NCI-H2107 treated with DMSO at 0.1 percent for 48 hours (cell line): ENCODE data around the gene GNB1L.

Experiments
- DNase-seq: peaks from one replicate; lab custom pipeline; 2025; ENCODE audit not compliant: unreplicated experiment; lab: John Stamatoyannopoulos, UW

GNB1L gene

DNA sequence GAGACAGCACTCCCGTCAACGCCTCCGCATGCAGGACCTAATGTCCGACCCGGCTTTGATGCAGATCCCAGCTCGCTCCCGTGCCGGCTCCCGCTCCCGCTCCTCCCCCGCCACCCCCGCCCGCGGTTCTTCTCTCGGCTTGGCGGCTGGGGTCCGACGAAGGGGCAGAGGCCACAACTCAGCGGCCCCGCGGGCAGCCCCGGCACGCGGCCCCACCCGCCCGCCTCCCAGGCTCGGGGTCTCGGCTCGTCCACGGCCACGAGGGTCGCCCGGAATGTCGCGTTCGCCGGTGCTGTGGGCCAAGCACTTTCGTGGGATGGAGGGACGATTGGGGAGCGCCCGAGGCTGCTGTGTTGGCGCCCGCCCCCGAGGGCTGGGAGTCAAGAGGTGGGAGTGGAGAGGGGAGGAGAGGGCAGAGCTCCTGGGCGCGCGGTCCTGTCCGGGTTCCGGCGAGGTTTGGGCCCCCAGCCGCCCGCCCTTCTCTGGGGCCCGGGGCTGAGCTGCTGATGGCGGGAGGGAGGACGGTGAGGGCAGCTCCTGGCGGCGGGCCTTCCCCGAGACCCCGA is 99.4 kb downstream of the GNB1L start:
- DNase-seq: no peak

DNA sequence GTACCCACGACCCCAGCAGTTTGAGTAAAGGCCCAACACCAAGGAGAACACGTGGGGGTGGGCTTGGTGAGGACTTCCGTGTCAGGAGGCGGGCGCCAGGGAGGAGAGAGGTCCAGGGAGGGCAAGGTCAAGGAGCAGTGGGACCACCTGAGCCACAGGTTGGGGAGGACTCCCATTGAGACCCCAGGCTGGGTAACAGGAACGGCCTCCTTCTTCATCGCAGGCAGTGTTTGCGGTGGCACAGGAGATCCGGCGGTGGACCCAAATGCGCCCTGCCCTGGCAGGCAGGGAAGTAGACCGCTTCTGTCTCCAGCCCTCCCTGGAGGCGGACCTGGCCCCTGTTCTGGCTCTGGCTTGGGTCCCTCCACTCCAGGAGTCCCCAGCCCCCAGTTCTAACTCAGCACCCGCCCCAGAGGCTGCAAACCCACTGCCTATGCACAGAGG is 100.0 kb downstream of the GNB1L start:
- no peak for DNase-seq

DNA sequence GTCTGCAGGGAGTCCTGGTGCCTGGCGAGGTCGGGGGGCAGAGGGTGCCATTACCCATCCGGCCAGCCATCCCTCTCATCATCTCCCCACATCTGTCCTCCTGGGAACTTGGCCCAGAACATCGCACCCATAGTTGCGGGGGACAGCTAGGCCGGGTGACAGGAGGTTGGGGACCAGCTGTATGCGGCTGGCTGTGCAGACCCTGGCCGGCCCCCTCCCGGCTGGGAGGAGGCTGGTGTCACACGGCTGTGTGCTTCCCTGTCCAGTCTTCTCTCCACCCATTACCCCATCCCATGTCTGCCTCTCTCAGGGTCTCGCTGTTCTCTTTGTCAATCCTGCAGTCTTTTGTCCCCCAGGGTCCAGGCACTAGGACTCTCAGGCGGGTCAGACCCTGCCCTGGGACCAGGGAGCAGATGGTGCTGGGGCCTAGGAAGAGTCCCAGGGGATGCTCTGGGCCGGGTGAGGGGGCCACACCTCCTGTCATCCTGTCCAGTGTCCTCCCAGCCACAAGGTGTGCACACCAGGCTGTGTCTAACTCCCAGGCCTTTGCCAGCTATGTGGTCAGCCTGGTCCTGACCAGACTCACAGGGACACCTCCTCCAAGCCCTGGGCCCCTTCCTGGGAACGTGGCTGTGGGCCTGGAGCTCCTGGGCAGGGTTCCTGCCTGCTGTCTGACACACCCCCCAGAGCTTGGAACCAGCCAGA is 100.5 kb downstream of the GNB1L start:
- DNase-seq: no peak

DNA sequence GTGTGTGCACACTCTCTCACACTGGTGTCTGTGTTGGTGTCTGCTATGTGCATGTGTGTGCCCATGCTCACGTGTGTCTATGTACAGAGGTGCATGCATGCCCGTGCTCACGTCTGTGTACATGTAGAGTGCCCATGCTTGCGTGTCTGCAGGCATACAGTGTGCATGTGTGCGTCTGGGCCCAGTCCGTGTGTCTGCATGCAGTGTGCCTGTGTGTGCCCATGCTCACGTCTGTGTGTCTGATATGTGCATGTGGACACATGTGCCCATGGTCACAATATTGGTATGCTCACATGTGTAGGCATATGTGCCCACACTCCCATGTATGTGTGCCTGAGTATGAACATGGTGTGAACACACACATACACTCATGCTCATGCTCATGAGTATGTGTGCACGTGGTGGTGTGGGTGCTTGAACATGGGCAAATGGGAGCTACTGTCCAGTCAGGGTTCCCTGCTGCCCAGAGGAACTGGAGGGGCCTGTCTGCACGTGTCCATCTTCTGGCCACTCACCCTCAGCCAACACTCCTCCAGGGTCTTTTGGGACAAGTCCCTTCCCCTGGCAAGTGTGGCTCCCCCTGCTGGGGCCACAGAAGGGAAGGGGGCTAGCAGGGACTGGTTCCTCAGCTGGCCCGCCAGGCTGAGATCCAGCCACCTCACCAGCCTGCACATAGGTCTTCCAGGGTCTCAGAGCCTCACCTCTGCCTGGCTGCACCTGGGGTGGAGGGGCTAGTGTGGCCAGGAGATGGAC is 101.4 kb downstream of the GNB1L start:
- no peak for DNase-seq

DNA sequence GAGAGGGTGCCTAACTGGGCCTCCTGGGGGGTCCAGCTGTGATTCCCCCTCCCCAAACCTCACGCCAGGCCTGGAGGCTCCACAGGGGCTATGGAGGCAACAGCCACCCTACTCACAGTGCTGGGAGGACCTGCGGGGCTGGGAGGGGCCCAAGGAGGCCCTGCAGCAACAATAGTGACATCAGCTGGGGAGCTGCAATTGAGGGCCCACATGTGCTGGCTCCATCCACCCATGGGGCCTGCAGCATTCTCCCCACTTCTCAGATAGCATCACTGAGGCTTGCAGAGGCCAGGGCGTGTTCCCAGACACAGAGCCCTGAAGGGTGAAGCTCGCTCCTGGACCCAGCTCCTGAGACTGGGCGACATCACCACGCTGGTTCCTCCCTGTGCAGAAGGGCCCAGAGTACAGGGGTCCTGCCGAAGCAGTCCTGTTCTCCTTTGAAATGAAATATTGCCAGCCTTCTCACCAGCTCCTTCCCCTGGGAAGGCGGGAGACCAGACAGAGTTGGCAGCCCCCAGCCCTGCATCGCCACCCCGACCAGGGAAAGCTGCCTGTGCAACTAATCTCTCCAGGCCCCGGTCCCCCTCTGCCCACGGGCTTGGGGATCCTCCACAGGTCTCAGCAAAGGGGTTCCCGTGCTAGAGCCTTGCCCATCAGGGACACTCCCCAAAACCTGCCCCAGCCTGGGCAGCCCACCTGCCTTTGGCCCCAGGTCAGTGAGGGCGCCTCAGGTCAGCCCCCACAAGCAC is 103.0 kb downstream of the GNB1L start:
- DNase-seq: no peak

DNA sequence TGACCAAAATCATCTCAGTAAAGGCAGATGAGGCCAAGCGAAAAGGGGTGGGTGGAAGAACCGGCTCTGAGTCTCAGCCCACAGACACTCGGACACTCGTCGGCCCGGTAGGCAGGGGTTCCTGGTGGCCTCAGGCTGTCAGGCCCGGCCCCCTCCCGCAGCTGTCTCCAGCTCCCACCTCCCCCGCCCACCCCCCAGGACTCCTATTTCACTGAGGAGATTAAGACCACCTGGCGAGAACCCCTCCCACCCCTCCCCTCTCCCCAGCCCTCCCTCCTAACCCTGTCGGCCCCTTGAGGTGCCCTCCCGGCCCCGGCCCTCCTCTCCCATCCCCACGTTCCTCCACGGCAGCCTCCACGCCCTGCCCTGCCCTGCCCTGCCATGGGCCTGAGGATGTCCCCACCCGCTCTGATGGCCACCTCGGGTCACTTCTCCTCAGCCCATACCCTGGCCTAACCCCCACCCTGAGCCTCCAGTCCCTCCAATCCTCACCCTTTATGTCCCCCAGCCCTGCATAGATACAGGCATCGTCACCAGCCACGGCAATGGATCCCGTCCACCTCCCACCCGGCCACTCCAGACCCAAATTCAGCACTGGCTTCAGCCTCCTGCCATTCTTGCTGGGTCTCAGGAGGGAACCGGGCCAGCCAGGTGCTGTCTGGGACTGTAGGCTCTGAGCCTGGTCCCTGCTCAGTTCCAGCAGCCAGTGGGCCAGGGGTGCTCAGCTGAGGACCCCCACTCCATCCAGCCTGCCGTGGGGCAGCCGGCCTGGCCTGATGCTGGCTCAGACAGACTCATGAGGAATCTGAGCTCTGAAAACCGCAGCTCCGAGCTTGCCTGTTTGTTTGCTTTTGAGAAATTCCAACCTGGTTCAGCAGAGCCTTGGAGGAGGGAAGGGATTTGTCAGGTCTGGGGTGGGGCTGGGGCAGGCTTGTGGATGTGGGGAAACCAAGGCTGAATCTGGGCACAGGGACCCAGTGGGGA is 103.9 kb downstream of the GNB1L start:
- DNase-seq: no peak

DNA sequence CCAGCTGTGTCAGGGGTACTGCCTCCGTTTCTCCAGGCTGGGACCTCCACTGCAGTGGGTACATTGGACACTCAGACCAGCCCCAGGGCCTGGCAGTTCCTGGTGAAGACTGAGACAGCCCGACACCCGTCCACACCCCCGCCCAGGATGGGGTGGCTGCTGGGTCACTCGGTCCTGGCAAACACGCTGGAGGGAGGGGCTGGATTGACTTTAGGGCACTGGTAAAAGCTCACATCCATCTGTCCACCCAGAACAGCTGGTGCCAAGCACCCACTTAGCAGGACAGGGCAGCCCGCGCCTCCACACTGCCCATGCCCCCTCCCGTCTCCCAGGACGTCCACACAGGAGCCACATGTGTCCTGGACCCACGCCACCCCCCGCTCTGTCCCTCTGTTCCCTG is 104.8 kb downstream of the GNB1L start:
- no peak for DNase-seq

DNA sequence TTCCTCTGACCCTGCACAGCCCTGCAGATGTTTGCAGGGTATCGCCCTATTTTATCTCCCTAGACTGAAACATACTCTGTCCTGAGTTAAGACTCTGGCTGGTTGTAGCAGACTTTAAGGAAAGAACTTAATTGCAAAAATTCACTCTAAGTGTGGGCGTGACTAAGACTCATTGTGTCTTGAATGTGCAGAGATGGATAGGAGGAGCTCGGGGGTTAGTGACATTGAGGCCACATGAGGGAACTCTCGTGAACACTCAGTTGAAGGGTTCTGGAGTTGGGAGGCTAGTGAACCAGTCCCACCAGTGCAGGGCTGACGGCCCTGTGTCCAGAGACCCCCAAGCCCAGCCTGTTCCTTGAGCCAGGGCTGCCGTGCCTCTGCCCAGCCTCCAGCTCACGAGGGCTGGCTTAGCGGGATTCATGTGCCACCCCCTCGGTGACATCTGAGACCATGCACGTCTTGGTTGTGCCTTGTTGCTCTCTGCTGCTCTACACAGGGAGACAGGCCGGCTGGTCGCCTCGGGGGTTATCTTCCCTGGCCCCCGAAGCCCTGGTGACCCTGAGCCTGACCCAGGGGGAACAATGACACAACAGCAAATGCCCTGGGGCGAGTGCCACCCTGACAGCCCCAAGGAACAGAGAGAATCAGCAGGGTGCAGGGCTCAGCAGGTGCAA is 105.5 kb downstream of the GNB1L start:
- DNase-seq: no peak

DNA sequence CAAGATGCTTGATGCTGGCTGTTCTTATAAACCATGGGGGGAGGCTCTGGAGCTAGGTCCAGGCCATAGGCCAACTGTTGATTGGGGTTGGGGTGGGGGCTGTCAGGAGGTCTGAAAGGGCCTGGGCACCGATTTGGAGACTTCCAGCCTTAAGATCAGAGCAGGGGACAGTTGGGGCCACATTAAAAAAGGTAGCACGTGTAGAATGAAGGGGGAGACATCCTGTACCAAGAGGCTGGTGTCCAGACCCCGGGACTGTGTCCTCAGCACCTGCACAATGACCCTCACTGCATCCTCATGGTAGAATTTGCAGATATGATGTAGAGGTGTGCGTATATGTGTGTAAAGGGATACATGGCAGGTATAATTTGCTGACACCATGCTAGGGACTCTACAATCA is 106.5 kb downstream of the GNB1L start:
- no peak for DNase-seq

DNA sequence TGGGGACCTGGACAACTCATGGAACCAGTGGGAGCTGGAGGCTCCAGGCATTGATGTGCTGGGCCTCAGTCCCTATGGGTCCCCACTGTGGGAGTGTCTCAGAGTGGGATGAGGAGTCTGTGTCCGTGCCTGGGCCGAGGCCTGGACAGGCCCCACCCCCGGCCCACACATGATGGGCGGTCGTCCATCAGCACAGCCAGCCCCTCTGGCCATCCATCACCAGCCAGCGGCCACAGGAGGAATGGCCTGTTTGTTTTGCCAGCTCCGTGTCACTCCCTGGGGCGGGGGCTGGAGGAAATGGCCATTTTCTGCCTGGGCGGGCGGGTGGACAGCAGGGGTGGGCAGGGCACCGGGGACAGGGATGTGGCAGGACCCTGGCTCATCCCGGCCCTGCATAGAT is 107.1 kb downstream of the GNB1L start:
- no peak for DNase-seq

DNA sequence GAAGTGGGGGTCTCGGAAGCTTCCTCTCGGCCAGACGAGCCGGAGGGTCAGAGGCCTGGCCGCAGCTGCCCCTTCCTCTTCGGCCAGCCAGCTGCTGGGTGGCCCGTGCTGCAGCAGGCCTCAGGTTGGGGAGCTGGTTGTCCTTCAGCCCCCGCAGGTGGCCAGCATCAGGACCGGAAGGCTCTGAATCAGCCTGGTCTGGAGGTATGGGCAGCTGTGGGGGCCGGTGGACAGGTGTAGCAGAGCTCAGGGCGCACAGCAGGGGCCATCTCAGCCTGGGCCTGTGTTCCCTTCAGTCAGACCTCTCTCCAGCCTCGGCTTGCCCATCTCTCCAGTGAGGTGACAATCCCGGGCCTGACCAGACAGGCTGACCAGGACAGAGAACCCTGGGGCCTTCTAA is 107.9 kb downstream of the GNB1L start:
- DNase-seq: no peak

DNA sequence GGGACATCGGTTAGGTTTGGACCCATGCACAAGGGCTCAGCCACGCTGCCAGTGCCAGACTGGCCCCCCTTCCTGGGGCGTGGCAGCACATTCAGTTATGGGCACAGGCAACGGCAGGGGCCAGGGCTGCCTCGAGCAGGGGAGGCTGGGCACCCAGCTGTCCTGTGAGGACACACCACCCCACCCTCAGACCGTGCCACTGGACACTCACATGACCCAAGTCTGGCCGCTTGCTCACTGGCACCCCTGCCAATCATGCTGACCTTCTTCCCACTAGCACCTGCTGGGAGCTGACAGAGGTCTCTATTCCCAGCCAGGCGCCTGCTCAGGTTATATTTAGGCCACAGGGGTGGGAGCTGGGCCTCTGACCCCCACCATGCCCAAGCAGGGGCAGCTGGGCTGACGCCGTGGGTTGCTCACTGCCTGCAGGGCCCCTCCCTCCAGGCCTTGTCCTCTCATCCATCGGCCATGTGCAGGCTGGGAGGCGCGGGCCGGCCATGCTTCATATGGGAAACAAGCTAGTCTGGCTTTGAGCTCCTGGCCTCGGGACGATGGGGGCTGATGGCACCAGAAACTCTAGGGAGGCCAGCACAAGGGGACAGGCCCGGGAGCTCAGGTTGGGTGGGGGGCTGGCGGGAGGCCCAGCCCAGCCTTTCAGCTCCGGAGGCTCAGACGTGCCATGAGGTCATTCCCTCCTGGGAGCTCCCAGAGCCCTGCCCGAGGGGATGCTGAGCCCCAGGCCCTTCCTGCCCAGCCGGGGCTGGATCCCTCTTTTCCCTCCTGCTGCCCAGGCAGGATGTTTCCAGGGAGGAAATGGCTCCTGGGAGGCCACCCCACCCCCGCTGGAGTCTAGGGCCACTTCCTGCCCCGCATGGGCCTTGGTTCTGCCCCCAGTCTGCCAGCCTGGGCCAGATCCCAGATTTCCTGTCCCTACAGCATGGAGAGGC is 109.2 kb downstream of the GNB1L start:
- DNase-seq: no peak

DNA sequence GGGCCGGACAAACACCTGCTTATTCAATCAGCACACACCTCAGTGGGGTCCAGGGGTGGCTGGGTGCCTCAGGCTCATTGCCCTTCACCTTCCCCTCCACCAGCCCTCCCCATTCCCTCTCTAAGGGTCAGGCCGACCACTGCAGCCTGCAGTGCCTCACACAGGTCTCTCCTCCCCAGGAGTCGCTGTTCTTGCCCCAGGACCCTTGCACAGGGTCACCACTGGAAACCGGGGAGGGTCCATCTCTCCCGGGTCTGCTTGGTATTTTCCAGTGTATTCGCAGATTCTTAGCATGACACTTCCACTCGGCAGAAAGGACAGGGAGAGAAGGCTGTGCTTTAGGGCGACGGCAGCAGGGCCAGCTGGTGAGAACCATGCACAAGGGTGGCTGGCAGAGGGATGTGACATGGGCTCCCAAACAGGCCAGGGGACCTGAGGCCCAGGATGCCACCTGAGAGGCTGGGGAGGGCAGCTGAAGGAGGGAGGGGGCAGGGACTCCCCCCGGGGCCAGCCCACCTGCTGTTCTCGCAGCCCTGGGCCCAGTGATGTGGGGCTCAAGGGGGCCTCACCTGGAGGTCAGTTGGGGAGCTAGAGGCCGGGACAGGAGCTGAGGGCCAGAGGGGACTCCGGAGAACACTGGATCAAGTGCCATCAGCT is 110.2 kb downstream of the GNB1L start:
- DNase-seq: no peak

DNA sequence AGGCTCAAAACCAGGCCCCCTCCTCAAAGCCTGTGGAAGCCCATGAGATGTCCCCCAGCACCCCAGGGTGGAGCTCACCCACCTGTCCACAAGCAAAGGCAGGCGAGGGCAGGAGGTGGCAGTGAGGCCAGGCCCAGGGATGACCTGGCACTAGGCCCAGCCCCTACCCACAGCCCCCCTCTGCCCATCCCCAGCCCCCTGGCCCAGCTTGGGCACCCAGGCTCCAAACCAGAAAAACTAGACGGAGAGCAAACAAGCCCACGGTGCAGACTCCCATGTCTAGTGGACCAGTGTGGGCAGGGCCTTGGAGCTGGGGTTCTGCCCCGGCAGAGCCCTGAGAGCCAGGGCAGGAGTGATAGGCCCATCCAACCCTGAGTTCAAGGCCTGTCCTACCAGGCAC is 111.0 kb downstream of the GNB1L start:
- no peak for DNase-seq

DNA sequence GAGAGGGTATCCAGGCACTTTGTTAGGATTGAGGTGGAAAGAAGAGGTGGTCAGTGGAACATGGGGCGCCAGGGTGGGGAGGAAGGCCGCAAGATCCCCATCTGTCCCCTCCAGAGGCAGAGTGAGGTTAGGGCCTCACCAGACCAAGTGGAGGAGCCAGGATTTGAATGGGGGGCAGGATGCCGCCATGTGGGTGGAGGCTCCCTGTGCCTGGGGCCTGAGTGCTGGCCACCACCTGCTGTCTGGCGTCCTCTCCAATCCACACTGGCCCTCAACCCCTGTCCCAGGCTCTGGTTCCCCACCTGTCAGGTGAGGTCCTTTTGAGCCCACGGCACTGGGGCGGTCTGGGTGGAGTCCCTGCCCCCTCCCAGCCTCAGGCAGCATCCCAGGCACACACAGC is 111.6 kb downstream of the GNB1L start:
- DNase-seq: no peak

DNA sequence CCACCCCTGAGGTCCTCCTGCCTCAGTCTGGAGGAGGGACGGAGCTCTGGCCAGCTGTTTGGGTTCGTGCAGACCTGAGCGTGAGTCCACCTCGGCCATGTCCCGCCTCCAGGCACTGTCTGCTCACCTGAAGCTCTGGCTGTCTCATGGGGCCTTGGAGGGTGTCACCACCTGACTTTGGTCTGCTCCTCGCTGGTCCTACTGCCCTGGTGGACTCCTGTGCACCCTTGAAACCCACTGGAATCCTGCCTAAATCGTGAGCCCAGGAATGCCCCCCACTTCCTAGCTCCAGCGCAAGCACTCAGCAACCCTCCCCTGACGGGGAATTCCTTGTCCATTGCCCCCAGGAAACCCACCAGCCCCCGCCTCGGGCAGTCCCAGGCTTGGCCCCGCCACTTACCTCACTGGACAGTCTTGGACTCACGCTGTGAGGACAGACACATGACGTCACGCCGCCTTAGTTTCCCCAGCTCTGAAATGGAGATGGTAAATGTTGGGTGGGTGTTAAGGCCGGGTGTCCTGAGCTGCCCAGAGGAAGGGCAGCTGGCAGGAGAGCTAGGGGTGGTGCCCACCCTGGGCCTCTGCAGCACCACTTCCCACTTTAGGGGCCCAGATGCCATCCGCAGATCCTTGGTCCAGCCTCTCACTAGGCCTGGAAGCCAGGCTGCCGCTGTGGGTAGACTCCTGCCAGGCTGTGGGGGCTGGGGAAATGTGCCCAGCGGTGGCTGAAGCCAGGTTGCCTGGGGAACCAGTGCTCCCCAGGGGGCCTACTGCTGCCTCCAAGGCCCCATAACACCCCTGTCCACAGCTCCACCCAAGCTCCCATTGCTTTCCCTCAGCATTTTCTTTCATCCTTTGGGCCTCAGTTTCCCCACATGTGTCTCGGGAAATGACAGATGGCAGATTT is 112.3 kb downstream of the GNB1L start:
- DNase-seq: no peak

DNA sequence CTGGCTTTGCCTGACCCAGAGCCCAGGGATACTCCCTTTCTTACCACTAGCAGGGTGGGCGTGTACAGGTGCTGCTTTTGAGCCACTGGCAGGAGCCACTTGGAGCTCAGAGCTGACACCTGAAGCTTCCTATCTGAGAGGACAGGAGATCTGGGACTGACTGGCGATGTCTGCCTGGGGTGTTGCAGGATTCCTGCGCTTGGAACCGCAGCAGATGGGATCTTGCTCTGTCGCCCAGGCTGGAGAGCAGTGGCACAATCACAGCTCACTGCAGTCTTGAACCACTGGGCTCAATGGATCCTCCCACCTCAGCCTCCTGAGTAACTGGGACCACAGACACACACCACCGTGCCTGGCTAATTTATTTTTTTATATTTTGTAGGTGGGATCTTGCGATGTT is 113.6 kb downstream of the GNB1L start:
- no peak for DNase-seq
